GM19463 (cell line): ENCODE results near the gene MRPL28.
"Not testable (repeated sequence)": the region's sequence is repeated elsewhere in the genome, so short reads cannot be mapped to it uniquely, and the experiment has no call there.

ENCODE experiments used
- ATAC-seq: cut with Tn5 transposase; IDR thresholded peaks from one replicate; pipeline ENCODE4 v1.9.1; 2021; ENCODE audit warnings: mild to moderate bottlenecking, moderate library complexity; ENCODE audit not compliant: unreplicated experiment

The MRPL28 gene

GRCh38 chr16:373848-374615, 3.7 kb upstream of the MRPL28 start:
- no peak for ATAC-seq

GRCh38 chr16:373020-373598, 2.8 kb upstream of the MRPL28 start:
- ATAC-seq, result no peak

GRCh38 chr16:372302-372983, 2.1 kb upstream of the MRPL28 start:
- ATAC-seq, result no peak

- ATAC-seq, result no peak
Observed at GRCh38 chr16:371515-372301, 1.4 kb upstream of the MRPL28 start.

GRCh38 chr16:370979-371514, 709 bp upstream of the MRPL28 start:
- ATAC-seq, result no peak

- ATAC-seq, result no peak
Observed at GRCh38 chr16:369866-370436, 387 bp downstream of the MRPL28 start.

- ATAC-seq, result no peak
Observed at GRCh38 chr16:369275-369865, 968 bp downstream of the MRPL28 start.

- ATAC-seq, result no peak
Observed at GRCh38 chr16:368388-369158, 1.8 kb downstream of the MRPL28 start.

- ATAC-seq, result no peak
Observed at GRCh38 chr16:367333-367903, 2.9 kb downstream of the MRPL28 start.

- ATAC-seq, result no peak
Observed at GRCh38 chr16:366476-366875, 3.9 kb downstream of the MRPL28 start.

GRCh38 chr16:364595-365491, 5.5 kb downstream of the MRPL28 start:
- ATAC-seq, result no peak

- no peak for ATAC-seq
Observed at GRCh38 chr16:363766-364490, 6.4 kb downstream of the MRPL28 start.

GRCh38 chr16:363110-363765, 7.1 kb downstream of the MRPL28 start:
- ATAC-seq, result no peak

GRCh38 chr16:362702-362999, 7.7 kb downstream of the MRPL28 start:
- not testable (repeated sequence) for ATAC-seq

- ATAC-seq, result no peak
Observed at GRCh38 chr16:361872-362701, 8.3 kb downstream of the MRPL28 start.

GRCh38 chr16:361341-361871, 8.9 kb downstream of the MRPL28 start:
- no peak for ATAC-seq
